DOHH2 (cell line): ENCODE measurements around the gene MCF2L.

Experiments used
- H3F3A ChIP-seq: fragments of 200-600 bp; sonication (generic), shearing (Covaris generic); 2 replicates; pipeline ENCODE4 v1.6.0; 2016; ENCODE audit warnings: antibody characterized with exemption, mild to moderate bottlenecking; ENCODE audit not compliant: control insufficient read depth, insufficient read depth
- H3K27ac ChIP-seq: fragments of 200-600 bp; sonication (generic); 2 replicates; pipeline ENCODE4 v1.5.1; 2014; ENCODE audit warnings: low read depth, mild to moderate bottlenecking, low read length, moderate library complexity
- H3K27me3 ChIP-seq: fragments of 200-600 bp; sonication (generic); 2 replicates; pipeline ENCODE4 v1.6.1; 2014; ENCODE audit warnings: mild to moderate bottlenecking, low read length, mixed read lengths; ENCODE audit not compliant: control insufficient read depth
- H3K36me3 ChIP-seq: fragments of 200-600 bp; sonication (generic); 2 replicates; pipeline ENCODE4 v1.6.1; 2014; ENCODE audit warnings: mild to moderate bottlenecking, low read length, moderate library complexity, mixed read lengths; ENCODE audit not compliant: control insufficient read depth
- H3K4me1 ChIP-seq: fragments of 200-600 bp; sonication (generic); 2 replicates; pipeline ENCODE4 v1.6.1; 2014; ENCODE audit warnings: mild to moderate bottlenecking, low read length, mixed read lengths; ENCODE audit not compliant: control insufficient read depth
- H3K4me2 ChIP-seq: fragments of 200-600 bp; sonication (generic); 2 replicates; pipeline ENCODE4 v1.6.0; 2014; ENCODE audit warnings: mild to moderate bottlenecking, low read length, moderate library complexity
- H3K4me3 ChIP-seq: fragments of 200-600 bp; sonication (generic); 2 replicates; pipeline ENCODE4 v1.5.1; 2014; ENCODE audit warnings: mild to moderate bottlenecking, low read length, mixed read lengths
- H3K79me2 ChIP-seq: fragments of 200-600 bp; sonication (generic); 2 replicates; pipeline ENCODE4 v1.6.1; 2014; ENCODE audit warnings: mild to moderate bottlenecking, low read length, mixed read lengths; ENCODE audit not compliant: control insufficient read depth
- H3K9me2 ChIP-seq: fragments of 200-600 bp; sonication (generic); replicated peaks from 2 replicates; pipeline ENCODE4 v1.6.1; 2014; ENCODE audit warnings: mild to moderate bottlenecking, low read length, mixed read lengths; ENCODE audit not compliant: control insufficient read depth
- H3K9me3 ChIP-seq: fragments of 200-600 bp; sonication (generic); 2 replicates; pipeline ENCODE4 v1.6.1; 2014; ENCODE audit warnings: antibody characterized with exemption, low read length, mixed read lengths; ENCODE audit not compliant: control insufficient read depth, insufficient read depth
- H4K20me1 ChIP-seq: fragments of 200-600 bp; sonication (generic); 2 replicates; pipeline ENCODE4 v1.6.0; 2014; ENCODE audit warnings: low read depth, mild to moderate bottlenecking, antibody characterized with exemption, low read length, moderate library complexity; ENCODE audit not compliant: control insufficient read depth, insufficient read depth
- EZH2phosphoT487 ChIP-seq: fragments of 200-600 bp; sonication (generic); IDR thresholded peaks from 2 replicates; pipeline ENCODE4 v1.6.1; 2017; ENCODE audit warnings: borderline replicate concordance, mild to moderate bottlenecking, antibody characterized with exemption, low read length, moderate library complexity, mixed read lengths
- TF ChIP-seq, protein P1 (sequence below): fragments of 200-600 bp; sonication (generic); IDR thresholded peaks from one replicate; pipeline ENCODE4 v1.5.1; 2014; ENCODE audit warnings: antibody characterized with exemption, mild to moderate bottlenecking, low read depth, low read length; ENCODE audit not compliant: poor library complexity, severe bottlenecking

Gene MCF2L

DNA sequence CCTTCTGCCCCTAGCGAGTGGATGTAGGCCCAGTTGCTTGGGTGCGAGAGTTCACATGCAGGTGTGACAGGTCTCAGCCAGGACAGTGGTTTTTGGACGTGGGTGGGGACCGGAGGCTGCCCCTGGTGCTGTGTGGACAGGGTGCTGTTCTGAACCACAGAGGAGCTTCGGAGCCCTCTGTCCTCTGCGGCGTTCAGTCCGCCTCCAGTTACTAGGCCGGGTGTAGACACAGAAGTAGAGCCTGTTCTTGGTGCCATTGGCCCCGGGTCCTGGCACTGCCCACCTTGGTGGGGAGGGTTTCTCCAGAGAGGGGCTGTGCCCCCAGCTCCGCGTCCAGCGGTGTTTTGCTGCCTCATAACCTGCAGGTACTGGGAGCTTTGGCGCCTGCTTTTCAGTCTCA lies 52.4 kb downstream of the MCF2L start:
- Histone ChIP-seq H3K36me3 (no peaks in the 10 kb centered on the region), H3K9me3 (no peaks in the 10 kb centered on the region), H3K27me3 (no peaks in the 10 kb centered on the region), H4K20me1 (no peaks in the 10 kb centered on the region), H3K9me2 (no peaks in the 10 kb centered on the region), H3K27ac (no peak overlapping the region), H3K4me3 (no peak overlapping the region), H3K4me2 (no peak overlapping the region), H3F3A (no peaks in the 10 kb centered on the region), H3K79me2 (no peaks in the 10 kb centered on the region), H3K4me1 (no peaks in the 10 kb centered on the region)
- TF ChIP-seq, protein P1, sequence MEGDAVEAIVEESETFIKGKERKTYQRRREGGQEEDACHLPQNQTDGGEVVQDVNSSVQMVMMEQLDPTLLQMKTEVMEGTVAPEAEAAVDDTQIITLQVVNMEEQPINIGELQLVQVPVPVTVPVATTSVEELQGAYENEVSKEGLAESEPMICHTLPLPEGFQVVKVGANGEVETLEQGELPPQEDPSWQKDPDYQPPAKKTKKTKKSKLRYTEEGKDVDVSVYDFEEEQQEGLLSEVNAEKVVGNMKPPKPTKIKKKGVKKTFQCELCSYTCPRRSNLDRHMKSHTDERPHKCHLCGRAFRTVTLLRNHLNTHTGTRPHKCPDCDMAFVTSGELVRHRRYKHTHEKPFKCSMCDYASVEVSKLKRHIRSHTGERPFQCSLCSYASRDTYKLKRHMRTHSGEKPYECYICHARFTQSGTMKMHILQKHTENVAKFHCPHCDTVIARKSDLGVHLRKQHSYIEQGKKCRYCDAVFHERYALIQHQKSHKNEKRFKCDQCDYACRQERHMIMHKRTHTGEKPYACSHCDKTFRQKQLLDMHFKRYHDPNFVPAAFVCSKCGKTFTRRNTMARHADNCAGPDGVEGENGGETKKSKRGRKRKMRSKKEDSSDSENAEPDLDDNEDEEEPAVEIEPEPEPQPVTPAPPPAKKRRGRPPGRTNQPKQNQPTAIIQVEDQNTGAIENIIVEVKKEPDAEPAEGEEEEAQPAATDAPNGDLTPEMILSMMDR = no peak
- TF ChIP-seq EZH2phosphoT487 = no peak

DNA sequence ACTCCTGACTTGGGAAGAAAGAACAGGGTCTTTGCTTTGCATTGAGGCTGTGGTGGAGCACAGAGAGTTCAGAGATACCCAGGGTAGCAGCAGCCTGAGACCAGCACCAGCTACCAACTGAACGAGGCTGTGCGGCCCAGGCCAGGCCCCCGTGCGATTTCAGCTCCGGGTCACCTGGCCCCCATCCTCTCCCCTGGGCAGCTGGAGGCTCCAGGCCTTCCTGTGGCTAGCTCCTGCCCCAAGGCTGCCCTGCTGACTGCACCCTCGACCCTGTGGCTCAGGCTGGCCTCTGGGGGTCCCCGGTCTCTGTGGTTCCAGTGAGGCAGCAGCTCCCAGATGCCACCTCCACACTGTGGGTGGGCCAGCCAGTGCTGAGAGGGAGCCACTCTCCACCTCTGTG lies 52.8 kb downstream of the MCF2L start:
- no peaks in the 10 kb centered on the region for H3K36me3 ChIP-seq
- no peaks in the 10 kb centered on the region for H3K9me3 ChIP-seq
- no peak overlapping the region for H3K4me2 ChIP-seq
- no peaks in the 10 kb centered on the region for H3K9me2 ChIP-seq
- no peak overlapping the region for H3K4me3 ChIP-seq
- no peaks in the 10 kb centered on the region for H3K27me3 ChIP-seq
- no peaks in the 10 kb centered on the region for H3K4me1 ChIP-seq
- H3K79me2 ChIP-seq = no peaks in the 10 kb centered on the region
- no peak overlapping the region for H3K27ac ChIP-seq
- H3F3A ChIP-seq = no peaks in the 10 kb centered on the region
- no peaks in the 10 kb centered on the region for H4K20me1 ChIP-seq
- TF ChIP-seq, protein P1 = no peak
- no peak for TF ChIP-seq EZH2phosphoT487

DNA sequence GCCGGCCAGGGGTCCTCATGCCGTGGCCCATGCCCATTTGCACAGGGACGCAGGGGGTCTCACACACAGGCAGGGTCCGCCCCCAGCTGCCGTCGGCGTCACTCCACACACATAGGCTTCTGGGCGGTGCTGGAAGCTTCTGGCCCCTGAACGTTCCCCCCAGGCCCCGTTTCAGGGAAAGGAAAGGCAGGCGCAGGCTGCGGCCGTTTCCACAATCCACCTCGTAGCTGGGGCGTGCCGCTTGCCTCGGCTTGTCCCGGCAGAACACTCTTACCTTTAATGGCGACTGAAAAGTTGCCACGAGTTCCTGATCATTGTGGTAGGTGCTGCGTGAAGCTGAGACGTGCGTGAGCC lies 53.4 kb downstream of the MCF2L start:
- no peaks in the 10 kb centered on the region for H3F3A ChIP-seq
- H3K4me3 ChIP-seq = no peak overlapping the region
- no peaks in the 10 kb centered on the region for H3K27me3 ChIP-seq
- no peaks in the 10 kb centered on the region for H3K9me2 ChIP-seq
- H3K4me1 ChIP-seq = no peaks in the 10 kb centered on the region
- H3K36me3 ChIP-seq = no peaks in the 10 kb centered on the region
- no peak overlapping the region for H3K4me2 ChIP-seq
- H3K9me3 ChIP-seq = no peaks in the 10 kb centered on the region
- H3K79me2 ChIP-seq = no peaks in the 10 kb centered on the region
- no peaks in the 10 kb centered on the region for H4K20me1 ChIP-seq
- TF ChIP-seq, protein P1 = no peak
- no peak for TF ChIP-seq EZH2phosphoT487
- H3K27ac ChIP-seq = no peak overlapping the region
